Measurements from ENCODE around the gene ADSS1.

DNA sequence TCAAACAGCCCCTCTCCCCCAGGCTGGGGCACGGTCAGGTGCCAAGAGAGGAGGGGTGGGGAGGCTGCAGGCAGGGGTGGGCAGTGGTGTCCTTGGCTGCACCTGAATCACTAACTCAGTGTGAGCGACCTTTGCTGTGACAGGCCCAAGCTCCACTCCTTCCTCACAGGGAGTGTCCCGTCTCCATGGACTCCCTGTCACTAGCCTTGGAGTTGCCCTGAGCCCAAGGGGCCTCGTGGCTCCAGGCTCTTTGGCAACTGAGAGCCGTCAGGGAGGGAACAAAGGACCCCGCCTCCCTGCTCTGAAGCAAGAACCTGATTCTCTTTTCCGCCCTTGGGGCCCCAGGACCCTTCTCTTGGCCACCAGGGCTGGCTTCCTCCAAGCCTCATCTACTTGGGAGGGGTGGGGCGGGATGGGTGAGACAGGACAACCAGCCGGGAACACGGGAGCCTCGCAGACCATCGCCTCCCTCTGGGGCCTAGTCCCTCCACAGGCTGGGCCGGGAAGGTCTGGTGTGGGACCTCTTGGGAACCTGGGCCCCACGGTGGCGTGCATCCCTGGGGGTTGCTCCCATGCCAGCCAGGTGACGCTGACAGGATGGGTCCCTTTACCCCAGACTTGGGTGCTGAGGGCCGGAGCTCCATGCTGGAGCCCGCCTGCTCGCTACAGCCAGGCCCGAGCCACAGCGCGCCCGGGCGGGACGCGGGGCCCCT, 935 bp upstream of the ADSS1 start:
- no peak for TF ChIP-seq EZH2phosphoT487 (IDR thresholded peaks at IDR 0.05; ENCODE audit: borderline replicate concordance, low read length)
- TF ChIP-seq, protein P1, sequence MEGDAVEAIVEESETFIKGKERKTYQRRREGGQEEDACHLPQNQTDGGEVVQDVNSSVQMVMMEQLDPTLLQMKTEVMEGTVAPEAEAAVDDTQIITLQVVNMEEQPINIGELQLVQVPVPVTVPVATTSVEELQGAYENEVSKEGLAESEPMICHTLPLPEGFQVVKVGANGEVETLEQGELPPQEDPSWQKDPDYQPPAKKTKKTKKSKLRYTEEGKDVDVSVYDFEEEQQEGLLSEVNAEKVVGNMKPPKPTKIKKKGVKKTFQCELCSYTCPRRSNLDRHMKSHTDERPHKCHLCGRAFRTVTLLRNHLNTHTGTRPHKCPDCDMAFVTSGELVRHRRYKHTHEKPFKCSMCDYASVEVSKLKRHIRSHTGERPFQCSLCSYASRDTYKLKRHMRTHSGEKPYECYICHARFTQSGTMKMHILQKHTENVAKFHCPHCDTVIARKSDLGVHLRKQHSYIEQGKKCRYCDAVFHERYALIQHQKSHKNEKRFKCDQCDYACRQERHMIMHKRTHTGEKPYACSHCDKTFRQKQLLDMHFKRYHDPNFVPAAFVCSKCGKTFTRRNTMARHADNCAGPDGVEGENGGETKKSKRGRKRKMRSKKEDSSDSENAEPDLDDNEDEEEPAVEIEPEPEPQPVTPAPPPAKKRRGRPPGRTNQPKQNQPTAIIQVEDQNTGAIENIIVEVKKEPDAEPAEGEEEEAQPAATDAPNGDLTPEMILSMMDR (IDR thresholded peaks at IDR 0.05; ENCODE audit: low read depth, low read length, poor library complexity, severe bottlenecking): no peak
